IPS DF 4.7 (cell line): ENCODE measurements around the gene FGFBP1.
"Not testable (repeated sequence)": the region's sequence is repeated elsewhere in the genome, so short reads cannot be mapped to it uniquely, and the experiment has no call there.

Source experiments
- DNase-seq: peaks from one replicate; pipeline ENCODE4 v3.0.0-alpha.2; 2013; ENCODE audit warnings: low spot score; ENCODE audit errors: extremely low read depth

FGFBP1 gene

GRCh38 chr4:15945516-15945915, 7.0 kb upstream of the FGFBP1 start:
- no peak for DNase-seq

DNA sequence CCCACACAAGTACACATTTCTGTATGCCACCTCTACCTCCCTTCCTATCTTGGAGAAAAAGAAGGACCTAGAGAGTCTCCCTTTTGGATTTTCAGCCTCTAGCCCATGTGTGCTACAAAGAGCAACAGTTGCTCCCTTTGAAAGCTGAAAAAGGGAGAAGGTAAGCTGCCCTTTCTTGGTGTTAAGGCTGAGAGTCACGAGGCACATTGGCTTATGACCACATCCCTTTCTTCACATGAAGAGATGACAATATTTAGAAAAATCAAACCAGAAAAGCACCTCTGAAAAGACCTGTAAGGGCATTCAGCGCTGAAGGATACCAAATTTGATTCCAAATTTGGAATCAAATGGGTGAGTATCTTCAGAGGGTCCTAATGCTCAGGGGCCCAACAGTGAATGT, 6.4 kb upstream of the FGFBP1 start:
- no peak for DNase-seq

- DNase-seq: no peak
These were observed 3.7 kb upstream of the FGFBP1 start for GRCh38 chr4:15942283-15942682.

- no peak for DNase-seq
These were observed 358 bp downstream of the FGFBP1 start for GRCh38 chr4:15938182-15938581.

GRCh38 chr4:15936495-15936894, 2.0 kb downstream of the FGFBP1 start:
- DNase-seq: no peak

GRCh38 chr4:15935504-15936402, 2.8 kb downstream of the FGFBP1 start:
- DNase-seq: no peak

DNA sequence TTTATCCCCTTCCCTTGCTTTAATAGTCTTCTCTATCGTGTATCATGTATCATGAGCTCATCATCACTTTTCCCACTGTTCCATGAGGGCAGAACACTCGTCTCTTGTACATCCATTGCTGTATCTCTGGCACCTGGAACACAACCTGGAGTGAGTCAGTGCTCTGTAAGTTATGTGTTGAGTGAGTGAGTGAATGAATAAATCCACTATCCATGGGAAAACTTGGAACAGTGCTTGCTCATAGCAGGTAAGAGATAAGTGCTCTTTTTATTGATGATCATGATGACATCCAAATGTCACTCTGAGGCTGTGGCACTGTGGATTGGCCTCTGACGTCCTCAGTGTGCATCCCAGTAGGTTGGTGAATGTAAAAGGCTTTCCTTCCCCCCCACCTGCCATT, 4.3 kb downstream of the FGFBP1 start:
- no peak for DNase-seq

- DNase-seq: no peak
These were observed 6.9 kb downstream of the FGFBP1 start for GRCh38 chr4:15931451-15932210.

- DNase-seq: no peak
These were observed 8.2 kb downstream of the FGFBP1 start for GRCh38 chr4:15930314-15930713.

- no peak for DNase-seq
These were observed 9.0 kb downstream of the FGFBP1 start for GRCh38 chr4:15929540-15929939.

DNA sequence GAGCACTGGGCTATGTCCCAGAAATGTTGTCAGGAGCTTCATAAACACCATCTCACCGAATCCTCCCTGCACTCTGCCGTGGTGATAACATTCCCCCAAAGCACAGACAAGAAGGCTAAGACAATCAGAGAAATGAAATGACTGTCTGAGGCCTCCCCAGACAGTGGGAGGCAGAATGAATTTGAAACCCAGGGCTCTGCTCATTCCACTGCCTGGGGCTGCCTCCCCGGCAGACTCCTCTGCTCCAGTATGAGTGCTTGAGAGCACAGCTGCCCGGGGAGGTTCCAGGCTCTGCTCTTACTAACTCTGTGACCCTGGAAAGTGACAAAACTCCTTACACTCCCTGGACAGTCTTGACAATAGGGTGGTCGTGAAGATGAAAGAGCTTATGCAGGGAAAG, 9.7 kb downstream of the FGFBP1 start:
- DNase-seq: no peak

DNA sequence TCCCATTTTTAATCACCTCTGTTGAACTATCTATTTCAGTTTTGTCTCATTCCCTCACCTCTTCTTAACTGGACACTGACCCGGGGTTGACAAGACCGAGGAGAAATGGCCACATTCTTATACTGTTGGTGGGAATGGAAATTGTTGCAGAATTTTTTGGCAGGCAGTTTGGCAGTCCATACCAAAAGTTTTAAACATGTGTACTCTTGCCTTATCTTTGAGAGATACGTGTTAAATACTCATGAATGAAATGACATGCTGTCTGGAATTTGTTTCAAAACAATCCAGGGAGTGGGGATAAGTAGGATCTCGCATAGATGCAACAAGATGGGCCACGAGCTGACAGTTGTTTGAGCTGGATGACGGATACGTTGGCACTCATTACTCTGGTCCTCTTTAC, 12.1 kb downstream of the FGFBP1 start:
- DNase-seq: no peak

DNA sequence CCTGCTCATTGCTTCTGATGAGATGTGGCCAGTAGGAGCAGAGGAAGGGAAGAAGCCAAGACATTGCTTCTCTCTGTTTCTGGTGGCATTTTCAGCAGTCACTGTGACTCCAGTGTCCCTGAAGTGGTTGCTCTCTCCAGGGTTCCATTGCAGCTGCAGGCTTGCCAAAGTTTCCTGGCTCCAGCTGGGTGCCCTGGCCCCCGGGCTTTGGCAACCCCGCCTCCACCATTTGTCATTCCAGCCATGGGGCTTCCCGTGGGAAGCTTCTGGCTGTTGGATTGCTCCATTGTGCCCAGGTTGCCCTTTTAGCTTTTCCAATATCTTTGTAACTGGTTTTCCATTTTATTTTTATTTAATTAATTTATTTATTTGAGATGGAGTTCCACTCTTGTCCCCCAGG, 12.7 kb downstream of the FGFBP1 start:
- no peak for DNase-seq

- no peak for DNase-seq
These were observed 17.0 kb downstream of the FGFBP1 start for GRCh38 chr4:15921592-15921932.

- no peak for DNase-seq
These were observed 17.6 kb downstream of the FGFBP1 start for GRCh38 chr4:15920723-15921591.

GRCh38 chr4:15918484-15919129, 19.9 kb downstream of the FGFBP1 start:
- DNase-seq: no peak

DNA sequence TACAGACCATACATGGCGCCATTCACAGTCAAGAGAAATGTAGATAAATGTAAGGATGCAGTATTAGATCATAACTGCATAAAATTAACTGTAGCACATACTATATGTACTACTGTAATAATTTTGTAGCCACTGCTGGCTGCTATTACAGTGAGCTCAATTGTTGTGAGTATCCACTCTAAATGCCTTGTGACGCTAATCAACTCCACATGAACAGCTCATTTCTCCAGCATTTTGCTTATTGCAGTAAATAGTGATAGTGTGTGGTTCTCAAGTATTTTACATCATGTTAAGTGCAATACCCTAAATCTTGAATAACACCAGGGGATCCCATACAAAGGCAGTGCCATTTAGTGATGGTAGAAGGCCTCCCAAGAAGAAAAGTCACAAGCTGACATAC, 21.2 kb downstream of the FGFBP1 start:
- DNase-seq: no peak

DNA sequence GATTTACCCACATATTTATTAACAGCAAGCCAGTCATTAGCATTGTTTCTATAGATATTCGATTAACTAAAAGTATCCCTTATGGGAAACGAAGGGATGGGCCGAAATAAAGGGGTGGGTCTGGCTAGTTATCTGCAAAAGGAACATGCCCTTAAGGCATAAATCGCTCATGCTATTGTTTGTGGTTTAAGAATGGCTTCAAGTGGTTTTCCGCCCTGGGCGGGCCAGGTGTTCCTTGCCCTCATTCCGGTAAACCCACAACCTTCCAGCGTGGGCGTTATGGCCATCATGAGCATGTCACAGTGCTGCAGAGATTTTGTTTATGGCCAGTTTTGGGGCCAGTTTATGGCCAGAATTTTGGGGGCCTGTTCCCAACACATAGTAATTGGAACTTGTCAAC, 22.2 kb downstream of the FGFBP1 start:
- DNase-seq: not testable (repeated sequence)

DNA sequence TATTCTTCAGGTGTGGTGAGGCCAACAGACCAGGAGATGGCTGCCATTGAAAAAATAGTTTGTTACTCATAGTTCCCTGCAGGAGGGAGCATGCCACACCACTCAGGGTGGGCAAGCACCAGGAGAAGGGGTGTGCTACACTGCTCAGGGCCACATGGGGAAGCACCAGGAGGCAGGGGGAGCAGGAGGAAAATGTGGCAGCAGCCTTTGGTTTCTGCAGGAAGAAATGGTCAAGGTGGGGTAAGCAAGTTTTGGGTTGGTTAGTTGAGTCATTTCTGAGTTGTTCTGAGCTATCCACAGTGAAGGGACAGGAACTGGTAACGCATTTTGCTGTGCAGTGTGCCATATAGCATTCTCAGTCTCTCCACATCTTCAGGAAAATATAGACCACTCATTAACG, 23.8 kb downstream of the FGFBP1 start:
- DNase-seq: no peak

GRCh38 chr4:15914291-15914690, 24.2 kb downstream of the FGFBP1 start:
- no peak for DNase-seq

DNA sequence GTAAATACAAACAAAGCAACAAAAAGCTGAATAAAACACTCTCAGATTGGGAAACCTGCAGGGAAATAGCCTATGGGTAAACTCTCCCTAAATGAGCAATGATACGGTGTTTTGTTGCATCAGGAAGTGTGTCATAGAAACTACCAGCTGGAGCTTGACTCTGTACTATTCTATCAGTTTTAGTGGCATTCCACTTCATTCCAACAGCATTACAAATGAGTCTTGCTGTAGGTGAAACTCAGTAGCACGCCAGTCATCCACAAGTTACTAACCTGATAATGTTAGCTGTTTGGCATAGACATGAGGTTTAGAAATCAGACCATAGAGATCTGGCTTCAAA, 24.9 kb downstream of the FGFBP1 start:
- no peak for DNase-seq
